DOHH2 (cell line): ENCODE measurements around the gene SYNGR4.

Experiments
- EZH2phosphoT487 ChIP-seq: fragments of 200-600 bp; sonication (generic); IDR thresholded peaks from 2 replicates; pipeline ENCODE4 v1.6.1; 2017; ENCODE audit warnings: borderline replicate concordance, mild to moderate bottlenecking, antibody characterized with exemption, low read length, moderate library complexity, mixed read lengths
- TF ChIP-seq, protein P1 (sequence below): fragments of 200-600 bp; sonication (generic); IDR thresholded peaks from one replicate; pipeline ENCODE4 v1.5.1; 2014; ENCODE audit warnings: antibody characterized with exemption, mild to moderate bottlenecking, low read depth, low read length; ENCODE audit not compliant: poor library complexity, severe bottlenecking

DNA sequence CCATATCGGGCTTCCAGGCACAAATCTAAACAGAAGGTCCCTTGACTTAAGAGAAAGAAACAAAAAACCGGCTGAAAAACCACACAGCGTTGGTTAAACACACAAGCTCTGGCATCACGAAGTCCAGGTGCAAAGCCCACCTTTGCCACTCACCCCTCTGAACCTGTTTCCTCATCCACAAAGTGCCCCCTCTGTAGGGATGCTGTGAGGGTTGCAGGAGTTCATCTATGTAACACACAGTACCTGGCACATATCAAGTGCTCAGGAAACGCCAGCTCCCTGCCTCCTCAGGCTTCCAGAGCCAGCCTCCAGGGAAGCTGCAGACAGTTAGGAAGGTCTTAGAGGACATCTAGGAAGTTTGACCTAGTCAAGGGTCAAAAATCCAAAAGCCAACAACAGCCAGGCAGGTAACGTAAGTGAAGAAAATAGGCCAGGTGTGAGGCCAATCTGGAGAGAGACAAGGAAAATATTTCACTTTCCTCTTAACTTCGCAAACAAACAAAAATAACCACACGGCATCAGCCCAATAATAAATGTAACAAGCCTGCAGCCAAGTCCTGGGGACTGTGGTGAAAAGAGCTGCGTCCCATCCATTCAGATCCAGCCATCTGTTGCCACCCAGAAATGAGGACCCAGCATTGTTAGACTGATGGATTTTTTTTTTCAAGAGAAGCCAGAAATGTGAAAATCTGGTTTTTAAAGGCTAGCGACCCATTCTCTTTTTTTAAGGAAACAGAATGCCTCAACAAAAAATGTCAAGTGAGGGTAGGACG is 17.2 kb downstream of the SYNGR4 start:
- TF ChIP-seq, protein P1, sequence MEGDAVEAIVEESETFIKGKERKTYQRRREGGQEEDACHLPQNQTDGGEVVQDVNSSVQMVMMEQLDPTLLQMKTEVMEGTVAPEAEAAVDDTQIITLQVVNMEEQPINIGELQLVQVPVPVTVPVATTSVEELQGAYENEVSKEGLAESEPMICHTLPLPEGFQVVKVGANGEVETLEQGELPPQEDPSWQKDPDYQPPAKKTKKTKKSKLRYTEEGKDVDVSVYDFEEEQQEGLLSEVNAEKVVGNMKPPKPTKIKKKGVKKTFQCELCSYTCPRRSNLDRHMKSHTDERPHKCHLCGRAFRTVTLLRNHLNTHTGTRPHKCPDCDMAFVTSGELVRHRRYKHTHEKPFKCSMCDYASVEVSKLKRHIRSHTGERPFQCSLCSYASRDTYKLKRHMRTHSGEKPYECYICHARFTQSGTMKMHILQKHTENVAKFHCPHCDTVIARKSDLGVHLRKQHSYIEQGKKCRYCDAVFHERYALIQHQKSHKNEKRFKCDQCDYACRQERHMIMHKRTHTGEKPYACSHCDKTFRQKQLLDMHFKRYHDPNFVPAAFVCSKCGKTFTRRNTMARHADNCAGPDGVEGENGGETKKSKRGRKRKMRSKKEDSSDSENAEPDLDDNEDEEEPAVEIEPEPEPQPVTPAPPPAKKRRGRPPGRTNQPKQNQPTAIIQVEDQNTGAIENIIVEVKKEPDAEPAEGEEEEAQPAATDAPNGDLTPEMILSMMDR = no peak
- TF ChIP-seq EZH2phosphoT487 = no peak
